Neutrophil (primary cell): ENCODE results near the gene INO80C.

Experiments
- H3K27ac ChIP-seq: fragments of 200-600 bp; sonication (generic); 2 replicates; pipeline ENCODE4 v1.5.1; 2016; ENCODE audit warnings: mild to moderate bottlenecking, moderate library complexity
- H3K27me3 ChIP-seq: fragments of 200-600 bp; sonication (generic); 2 replicates; pipeline ENCODE4 v1.6.0; 2016; ENCODE audit warnings: mild to moderate bottlenecking
- H3K36me3 ChIP-seq: fragments of 200-600 bp; sonication (generic); 2 replicates; pipeline ENCODE4 v1.5.1; 2017
- H3K4me1 ChIP-seq, 2 experiments: fragments of 200-600 bp in 1 of 2; sonication (generic) in 1 of 2; 1 replicate in 1 of 2; 2 replicates in 1 of 2; pipeline versions ENCODE4 v1.5.1 to v1.6.1; 2013 to 2016; ENCODE audit warnings: low read depth in 1 of 2, low read length in 1 of 2, mild to moderate bottlenecking in 1 of 2, moderate library complexity in 1 of 2; ENCODE audit not compliant: control insufficient read depth in 1 of 2, insufficient read depth in 1 of 2
- H3K4me3 ChIP-seq, 2 experiments: fragments of 200-600 bp in 1 of 2; sonication (generic) in 1 of 2; 1 replicate in 1 of 2; 2 replicates in 1 of 2; pipeline ENCODE4 v1.5.1; 2013 to 2016; ENCODE audit warnings: low read depth in 1 of 2, low read length in 1 of 2, mild to moderate bottlenecking in 1 of 2, moderate library complexity in 1 of 2
- H3K9me3 ChIP-seq: fragments of 200-600 bp; sonication (generic); 2 replicates; pipeline ENCODE4 v1.5.1; 2016
- CTCF ChIP-seq: fragments of 200-600 bp; sonication (generic); IDR thresholded peaks from 2 replicates; pipeline ENCODE4 v1.5.1; 2016; ENCODE audit warnings: antibody characterized with exemption

INO80C gene

GRCh38 chr18:35511833-35512232 lies 14.1 kb upstream of the INO80C start:
- H3K4me1 ChIP-seq: peaks cover 9 to 12% of the 10 kb centered on the region in 2 experiments
- TF ChIP-seq CTCF: no peak
- no peaks in the 10 kb centered on the region for H3K36me3 ChIP-seq
- H3K27me3 ChIP-seq: no peaks in the 10 kb centered on the region
- no peak overlapping the region for H3K4me3 ChIP-seq
- no peak overlapping the region for H3K27ac ChIP-seq
- no peaks in the 10 kb centered on the region for H3K9me3 ChIP-seq

- Histone ChIP-seq H3K36me3 (no peaks in the 10 kb centered on the region), H3K27ac (no peak overlapping the region), H3K9me3 (no peaks in the 10 kb centered on the region), H3K4me1 (peaks cover 9 to 12% of the 10 kb centered on the region in 2 experiments), H3K27me3 (no peaks in the 10 kb centered on the region), H3K4me3 (no peak overlapping the region)
- no peak for TF ChIP-seq CTCF
These were observed 13.7 kb upstream of the INO80C start for GRCh38 chr18:35511428-35511827.

- Histone ChIP-seq H3K27me3 (no peaks in the 10 kb centered on the region), H3K27ac (no peak overlapping the region)
- TF ChIP-seq CTCF: no peak
These were observed 12.4 kb upstream of the INO80C start for GRCh38 chr18:35510076-35510651.

GRCh38 chr18:35508746-35509338 lies 11.1 kb upstream of the INO80C start:
- no peak overlapping the region for H3K27ac ChIP-seq
- no peaks in the 10 kb centered on the region for H3K27me3 ChIP-seq
- TF ChIP-seq CTCF: no peak
- peaks cover 9 to 12% of the 10 kb centered on the region in 2 experiments for H3K4me1 ChIP-seq
- H3K9me3 ChIP-seq: no peaks in the 10 kb centered on the region
- no peak overlapping the region for H3K4me3 ChIP-seq
- no peaks in the 10 kb centered on the region for H3K36me3 ChIP-seq

More at GRCh38 chr18:35510076-35510651, 12.4 kb upstream of the INO80C start:
- Histone ChIP-seq H3K4me1 (peaks cover 9 to 12% of the 10 kb centered on the region in 2 experiments), H3K36me3 (no peaks in the 10 kb centered on the region), H3K9me3 (no peaks in the 10 kb centered on the region), H3K4me3 (no peak overlapping the region)

- Histone ChIP-seq H3K4me1 (peaks cover 9 to 12% of the 10 kb centered on the region in 2 experiments), H3K36me3 (no peaks in the 10 kb centered on the region), H3K27ac (peak overlapping the region; percentile 52), H3K9me3 (no peaks in the 10 kb centered on the region), H3K4me3 (no peak overlapping the region), H3K27me3 (no peaks in the 10 kb centered on the region)
- TF ChIP-seq CTCF: no peak
These were observed 10.3 kb upstream of the INO80C start for GRCh38 chr18:35508030-35508429.
